Measurements from ENCODE around the gene SIGMAR1.

GRCh38 chr9:34633851-34634550 is 3.6 kb downstream of the SIGMAR1 start:
- peak; percentile 53 to 84 (median 78) for TF ChIP-seq CTCF (IDR thresholded peaks at IDR 0.05)
- TF ChIP-seq POLR2A (IDR thresholded peaks at IDR 0.05), result no peak
